Natural killer cell (primary cell): Measurements from ENCODE around the gene CEP126. TPM values are rescaled to one million over a fixed set of nuclear protein-coding genes. Genes with fewer than 3 reads are reported as not detected.

Source experiments
- ATAC-seq, 3 donors: fragments of 150-1000 bp in 2 of 3; fragments of 200-7000 bp in 1 of 3; cut with Tn5 transposase; 1 replicate in 1 of 3; 2 replicates in 2 of 3; pipeline ENCODE4 v1.10.0; 2021; ENCODE audit warnings: mild to moderate bottlenecking in 2 of 3, moderate library complexity in 2 of 3
- DNase-seq, 2 donors: peaks; one replicate each; pipeline versions ENCODE4 v3.0.0 to v3.0.0-alpha.2; 2013 to 2021; ENCODE audit warnings: mixed read lengths in 1 of 2
- H3K27ac ChIP-seq: one replicate; pipeline ENCODE4 v1.5.1; 2013; ENCODE audit warnings: mild to moderate bottlenecking, low read length
- H3K27me3 ChIP-seq: one replicate; pipeline ENCODE4 v1.6.1; 2013; ENCODE audit warnings: low read length; ENCODE audit not compliant: control insufficient read depth, insufficient read depth
- H3K36me3 ChIP-seq: one replicate; pipeline ENCODE4 v1.6.1; 2013; ENCODE audit warnings: low read length; ENCODE audit not compliant: control insufficient read depth, insufficient read depth
- H3K4me1 ChIP-seq: one replicate; pipeline ENCODE4 v1.6.1; 2013; ENCODE audit warnings: low read length; ENCODE audit not compliant: control insufficient read depth, insufficient read depth
- H3K4me3 ChIP-seq: one replicate; pipeline ENCODE4 v1.5.1; 2013; ENCODE audit warnings: low read length
- H3K9me3 ChIP-seq: one replicate; pipeline ENCODE4 v1.6.1; 2013; ENCODE audit warnings: low read length; ENCODE audit not compliant: control insufficient read depth, insufficient read depth
- H3K27ac Mint-ChIP-seq, 2 donors: one replicate each; pipeline ENCODE4 v1.8.0; 2022; ENCODE audit warnings: mild to moderate bottlenecking in 2 of 2, mixed read lengths in 2 of 2, moderate library complexity in 1 of 2
- H3K27me3 Mint-ChIP-seq, 2 donors: one replicate each; pipeline ENCODE4 v1.8.0; 2022; ENCODE audit warnings: low read depth in 2 of 2, mixed read lengths in 2 of 2
- H3K36me3 Mint-ChIP-seq: one replicate; pipeline ENCODE4 v1.8.0; 2022; ENCODE audit warnings: mixed read lengths
- H3K4me1 Mint-ChIP-seq, 2 donors: one replicate each; pipeline ENCODE4 v1.8.0; 2022; ENCODE audit warnings: mixed read lengths in 2 of 2
- H3K4me3 Mint-ChIP-seq: one replicate; pipeline ENCODE4 v1.8.0; 2022; ENCODE audit warnings: mild to moderate bottlenecking, moderate library complexity, mixed read lengths
- H3K9me3 Mint-ChIP-seq, 2 donors: one replicate each; pipeline ENCODE4 v1.8.0; 2022; ENCODE audit warnings: mixed read lengths in 2 of 2
- CTCF ChIP-seq: fragments of 200-600 bp; IDR thresholded peaks from one replicate; pipeline ENCODE4 v1.8.0; 2022; ENCODE audit warnings: antibody characterized with exemption
- WGBS: methylation state at CpG from one replicate; pipeline ENCODE4 v1.1.7; 2013; ENCODE audit warnings: missing lambda C conversion rate; ENCODE audit not compliant: insufficient coverage; 5-methylcytosine and 5-hydroxymethylcytosine counted together
- intact Hi-C: fragments of 100-400 bp; cut with micrococcal nuclease; formaldehyde crosslinking; loops from one replicate; pipeline ENCODE4 v1.14.2; 2022
- total RNA-seq, 4 donors: library from RNA; stranded (reverse); fragments of 120-200 nt in 1 of 4; gene quantifications; one replicate each; pipeline versions ENCODE4 v1.2.3 to v1.2.4, GENCODE V29; 2013 to 2022

The CEP126 gene
- total RNA-seq, 3 donors from 2014 or later (not counting 1 experiment from before 2014, with no cell fraction given): 8.5 to 15.7 (median 10.4) TPM

DNA sequence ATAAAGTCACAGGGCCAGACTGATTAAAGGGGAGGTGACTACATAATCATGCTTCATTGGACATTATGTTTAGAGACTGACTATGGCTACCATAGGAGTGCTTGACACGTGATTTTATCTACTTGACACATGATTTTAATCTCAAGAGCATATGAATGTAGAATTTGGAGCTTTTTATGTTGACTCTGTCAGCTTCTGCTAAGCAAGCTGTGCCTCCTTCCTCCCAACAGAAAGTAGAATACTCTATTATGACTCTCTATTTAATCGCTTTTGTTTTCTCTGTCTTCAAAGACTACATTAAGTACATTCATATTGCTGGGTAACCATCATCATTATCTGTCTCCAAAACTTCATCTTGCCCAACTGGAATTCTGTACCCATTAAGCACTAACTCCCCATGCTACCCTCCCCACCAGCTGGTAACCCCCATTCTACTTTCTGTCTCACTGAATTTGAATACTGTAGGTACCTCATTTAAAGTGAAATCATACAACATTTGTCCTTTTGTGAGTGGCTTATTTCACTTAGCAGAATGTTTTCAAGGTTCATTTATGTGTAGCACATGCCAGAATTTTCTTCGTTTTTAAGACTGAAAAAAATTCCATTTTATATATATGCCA lies 26.2 kb downstream of the CEP126 start:
- DNase-seq (no peak), ATAC-seq (no peak)
- peaks cover 2% of the 10 kb centered on the region for H3K36me3 ChIP-seq
- TF ChIP-seq CTCF: no peak
- H3K9me3 ChIP-seq: no peaks in the 10 kb centered on the region
- H3K4me3 ChIP-seq: no peak overlapping the region
- H3K27me3 ChIP-seq: no peaks in the 10 kb centered on the region
- no peaks in the 10 kb centered on the region for H3K27me3 Mint-ChIP-seq
- H3K36me3 Mint-ChIP-seq: no peaks in the 10 kb centered on the region
- H3K4me1 ChIP-seq: no peaks in the 10 kb centered on the region
- H3K27ac Mint-ChIP-seq: no peak overlapping the region
- H3K9me3 Mint-ChIP-seq: no peaks in the 10 kb centered on the region
- WGBS: 98% methylated on average over 2 of the region's 3 CpGs
- intact Hi-C loops: no loop called here
- H3K4me1 Mint-ChIP-seq: peaks cover 8 to 16% of the 10 kb centered on the region in 2 donors
- H3K4me3 Mint-ChIP-seq: no peak overlapping the region
- no peak overlapping the region for H3K27ac ChIP-seq

GRCh38 chr11:101944923-101945322 lies 30.1 kb downstream of the CEP126 start:
- H3K27me3 ChIP-seq: no peaks in the 10 kb centered on the region
- Mint-ChIP-seq H3K27me3 (no peaks in the 10 kb centered on the region), H3K27ac (no peak overlapping the region), H3K4me3 (no peak overlapping the region), H3K4me1 (peaks cover 8 to 12% of the 10 kb centered on the region in 2 donors), H3K36me3 (no peaks in the 10 kb centered on the region), H3K9me3 (no peaks in the 10 kb centered on the region)
- H3K36me3 ChIP-seq: peaks cover 2% of the 10 kb centered on the region
- no peak overlapping the region for H3K27ac ChIP-seq
- H3K4me3 ChIP-seq: no peak overlapping the region
- TF ChIP-seq CTCF: no peak
- 87% methylated on average over 2 of the region's 2 CpGs for WGBS
- no peaks in the 10 kb centered on the region for H3K9me3 ChIP-seq
- no peak for ATAC-seq
- intact Hi-C loops: no loop called here
- H3K4me1 ChIP-seq: no peaks in the 10 kb centered on the region
- DNase-seq: no peak

DNA sequence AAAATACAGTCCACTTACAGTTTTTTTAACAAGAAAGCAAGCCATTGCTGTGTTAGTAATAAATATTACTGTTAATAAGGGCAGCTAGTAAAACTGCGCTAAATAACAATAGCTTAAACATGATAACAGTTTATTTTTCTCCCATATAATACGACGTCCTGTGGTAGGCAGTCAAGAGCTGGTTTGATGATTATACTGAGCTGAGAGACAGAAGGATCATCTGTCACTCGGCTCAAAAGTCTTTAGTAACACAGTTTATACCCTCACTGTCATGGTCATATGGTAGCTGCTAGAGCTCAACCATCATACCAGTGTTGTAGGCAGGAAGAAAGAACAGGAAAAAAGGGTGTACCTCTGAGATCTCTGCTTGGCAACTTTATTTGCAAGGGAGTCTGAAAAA lies 30.6 kb downstream of the CEP126 start:
- H3K9me3 Mint-ChIP-seq: no peaks in the 10 kb centered on the region
- no peak for ATAC-seq

More for the DNA sequence above, 30.6 kb downstream of the CEP126 start:
- no peaks in the 10 kb centered on the region for H3K36me3 Mint-ChIP-seq
- Histone ChIP-seq H3K27ac (no peak overlapping the region), H3K4me3 (no peak overlapping the region), H3K36me3 (peaks cover 2% of the 10 kb centered on the region), H3K9me3 (no peaks in the 10 kb centered on the region), H3K4me1 (no peaks in the 10 kb centered on the region), H3K27me3 (no peaks in the 10 kb centered on the region)
- TF ChIP-seq CTCF: no peak
- no peak overlapping the region for H3K4me3 Mint-ChIP-seq
- peaks cover 8 to 12% of the 10 kb centered on the region in 2 donors for H3K4me1 Mint-ChIP-seq
- no peak overlapping the region for H3K27ac Mint-ChIP-seq
- H3K27me3 Mint-ChIP-seq: no peaks in the 10 kb centered on the region
- DNase-seq: no peak
- intact Hi-C loops: no loop called here
- 93% methylated on average over 3 of the region's 4 CpGs for WGBS
